CD8-positive, alpha-beta memory T cell (primary cell): ENCODE data around the gene ERICH2. TPM values are rescaled to one million over a fixed set of nuclear protein-coding genes. Genes with fewer than 3 reads are reported as not detected.

Experiments used
- CTCF ChIA-PET: fragments of 350-600 bp; sonication (Branson Sonifier 250); formaldehyde crosslinking; loops from one replicate; lab custom pipeline; 2021; ENCODE audit warnings: antibody characterized with exemption; lab: Charles Lee
- POLR2A ChIA-PET: fragments of 350-600 bp; sonication (Branson Sonifier 250); formaldehyde crosslinking; loops from one replicate; lab custom pipeline; 2021; ENCODE audit warnings: antibody characterized with exemption; lab: Charles Lee
- DNase-seq, 5 donors: peaks; one replicate each; pipeline versions ENCODE4 v3.0.0 to v3.0.0-alpha.2; 2020 to 2022; ENCODE audit warnings: mixed read lengths in 1 of 5
- H3K27ac ChIP-seq: one replicate; pipeline ENCODE4 v1.7.0; 2013; ENCODE audit warnings: low read depth, mild to moderate bottlenecking, low read length, moderate library complexity
- H3K27me3 ChIP-seq: 2 replicates; pipeline ENCODE4 v1.7.0; 2013; ENCODE audit warnings: low read length, mild to moderate bottlenecking; ENCODE audit not compliant: insufficient read depth, poor library complexity, severe bottlenecking
- H3K36me3 ChIP-seq: 2 replicates; pipeline ENCODE4 v1.7.0; 2013; ENCODE audit warnings: mild to moderate bottlenecking, low read length, moderate library complexity; ENCODE audit not compliant: insufficient read depth
- H3K4me1 ChIP-seq: 2 replicates; pipeline ENCODE4 v1.7.0; 2013; ENCODE audit warnings: mild to moderate bottlenecking, low read length, moderate library complexity; ENCODE audit not compliant: insufficient read depth
- H3K4me3 ChIP-seq: 2 replicates; pipeline ENCODE4 v1.7.0; 2013; ENCODE audit warnings: mild to moderate bottlenecking, low read length
- H3K9me3 ChIP-seq: 2 replicates; pipeline ENCODE4 v1.7.0; 2013; ENCODE audit warnings: mild to moderate bottlenecking, low read length
- H3K27ac Mint-ChIP-seq, 8 donors: one replicate each; pipeline ENCODE4 v1.8.0; 2020 to 2021; ENCODE audit warnings: mixed read lengths in 8 of 8, mild to moderate bottlenecking in 6 of 8, inconsistent platforms in 3 of 8, moderate library complexity in 3 of 8
- H3K27me3 Mint-ChIP-seq, 2 donors: one replicate each; pipeline ENCODE4 v1.8.0; 2020 to 2021; ENCODE audit warnings: mixed read lengths in 2 of 2, mild to moderate bottlenecking in 1 of 2, moderate library complexity in 1 of 2
- H3K36me3 Mint-ChIP-seq, 3 donors: one replicate each; pipeline ENCODE4 v1.8.0; 2020 to 2021; ENCODE audit warnings: mixed read lengths in 3 of 3, inconsistent platforms in 1 of 3, mild to moderate bottlenecking in 1 of 3
- H3K4me1 Mint-ChIP-seq, 3 donors: one replicate each; pipeline ENCODE4 v1.8.0; 2020 to 2021; ENCODE audit warnings: mixed read lengths in 3 of 3, inconsistent platforms in 1 of 3, mild to moderate bottlenecking in 1 of 3
- H3K4me3 Mint-ChIP-seq, 7 donors: one replicate each; pipeline ENCODE4 v1.8.0; 2020 to 2021; ENCODE audit warnings: mixed read lengths in 7 of 7, mild to moderate bottlenecking in 6 of 7, moderate library complexity in 4 of 7, inconsistent platforms in 2 of 7
- H3K9me3 Mint-ChIP-seq, 5 donors: one replicate each; pipeline ENCODE4 v1.8.0; 2020 to 2022; ENCODE audit warnings: mixed read lengths in 5 of 5, mild to moderate bottlenecking in 3 of 5, moderate library complexity in 2 of 5, inconsistent platforms in 1 of 5
- polyA plus RNA-seq: library from polyadenylated mRNA; unstranded; fragments of 300-500 nt; fragmentation: Illumina TruSeq; gene quantifications from one replicate; pipeline ENCODE4 v1.2.3, GENCODE V29; 2021
- total RNA-seq, 2 experiments: library from RNA; stranded (reverse); gene quantifications; one replicate each; pipeline ENCODE4 v1.2.3, GENCODE V29; 2021

The ERICH2 gene
- total and polyA plus RNA-seq, 3 experiments from 2014 or later, result not detected

DNA sequence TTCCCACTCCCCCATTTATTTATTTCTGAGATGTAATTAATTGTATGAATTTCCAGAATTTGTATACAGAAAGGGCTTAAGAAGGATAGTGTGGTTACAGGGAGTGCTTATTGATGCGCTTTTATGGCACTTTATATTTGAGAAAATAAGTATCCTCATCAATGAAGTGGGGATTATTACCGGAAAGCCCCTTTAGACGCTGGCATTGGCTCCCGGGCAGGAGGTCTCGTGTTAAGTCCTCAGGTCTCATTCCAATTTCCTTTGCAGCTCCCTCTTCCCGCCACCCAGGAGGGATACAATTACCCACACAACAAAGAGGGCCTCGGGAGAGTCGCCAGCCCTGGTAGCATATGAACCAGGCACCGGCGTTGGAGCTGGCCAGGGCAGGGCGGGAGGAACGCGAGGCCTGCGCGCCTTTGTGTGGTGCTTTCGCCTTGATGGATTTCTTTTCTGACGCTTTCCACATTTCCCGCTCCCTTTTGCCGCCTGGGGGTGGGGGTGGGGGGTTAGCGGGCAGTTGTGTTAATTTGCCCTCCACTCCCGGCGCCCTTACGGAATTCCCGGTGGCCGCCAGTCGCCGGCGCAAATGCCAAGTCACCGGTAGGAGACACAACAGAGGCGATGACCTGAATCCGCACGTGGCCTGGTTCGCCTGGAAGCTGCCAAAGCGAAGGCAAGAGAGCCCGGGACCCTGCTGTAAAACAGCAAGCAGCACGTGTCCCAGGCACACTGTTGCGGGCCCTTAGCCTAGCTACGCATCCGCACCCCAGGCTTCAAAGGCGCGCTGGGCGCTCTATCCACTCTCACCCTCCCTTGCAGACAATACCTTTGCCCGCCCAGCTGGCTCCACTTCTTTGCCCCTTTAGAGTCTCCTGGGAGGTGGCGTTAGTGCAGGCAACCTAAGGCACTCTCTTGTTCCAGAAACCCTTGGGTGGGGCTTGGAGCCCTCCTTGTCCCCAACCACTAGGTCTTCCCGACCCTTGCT is 49.8 kb downstream of the ERICH2 start:
- ChIA-PET CTCF (interaction anchor here (0.8 to 3.7 kb wide), 4 partner anchors 109 to 458 kb away, joined by 3 to 21 read pairs (median 4); partner anchors contain the start of gene GORASP2), POLR2A (no interaction called here)
- Mint-ChIP-seq H3K4me1 (peaks cover 54 to 84% (median 66%) of the 10 kb centered on the region in 3 donors), H3K27ac (peak overlapping the region in 3 of 8 donors; percentile 37 to 78 (median 72)), H3K36me3 (no peaks in the 10 kb centered on the region), H3K27me3 (peaks cover 79 to 87% of the 10 kb centered on the region in 2 donors), H3K4me3 (peak overlapping the region; percentile 81 to 94 (median 85)), H3K9me3 (peaks cover 0 to 8% (median 0%) of the 10 kb centered on the region in 5 donors)
- Histone ChIP-seq H3K9me3 (no peaks in the 10 kb centered on the region), H3K27ac (no peak overlapping the region), H3K27me3 (peaks cover 74% of the 10 kb centered on the region), H3K4me3 (peak overlapping the region; percentile 53), H3K36me3 (no peaks in the 10 kb centered on the region), H3K4me1 (peaks cover 75% of the 10 kb centered on the region)
- peak in 1 of 5 donors; percentile 48 for DNase-seq

DNA sequence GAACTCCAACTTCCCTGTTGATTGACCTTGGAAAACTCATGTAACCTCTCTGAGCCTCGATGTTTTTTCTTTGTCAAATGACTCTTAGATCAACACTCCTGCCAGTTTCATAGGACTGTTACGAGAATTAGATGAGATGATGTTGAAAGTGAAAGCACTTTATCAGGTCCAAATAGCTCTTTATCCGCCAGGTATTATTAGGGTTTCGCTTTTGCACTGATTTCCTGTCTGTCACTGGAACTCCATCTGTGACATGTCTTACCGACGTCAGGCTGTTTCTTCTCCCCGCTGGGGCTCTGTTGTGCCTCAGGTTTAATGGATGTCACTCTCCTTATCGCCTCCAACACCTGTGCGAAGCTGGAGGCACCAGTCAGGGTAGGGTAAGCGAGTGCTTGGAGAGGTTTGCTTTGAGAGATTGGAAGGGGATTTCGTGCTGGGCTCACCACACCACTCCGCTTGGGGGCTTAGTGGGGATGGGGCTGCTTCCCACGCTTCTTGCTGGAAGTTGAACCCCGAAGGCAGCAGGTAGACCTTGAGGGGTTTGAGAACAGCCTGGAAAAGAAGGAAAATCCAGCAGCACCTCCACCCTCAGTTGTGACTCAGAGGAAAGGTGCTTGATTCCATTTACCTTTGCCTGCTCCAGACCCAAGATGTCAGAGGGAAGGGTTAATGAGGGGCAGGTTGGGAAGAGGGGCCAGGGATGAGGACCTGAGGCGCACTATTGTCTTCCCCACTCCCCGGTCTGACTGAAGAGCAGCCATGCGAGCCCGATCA is 50.8 kb downstream of the ERICH2 start:
- peak overlapping the region in 4 of 8 donors; percentile 37 to 85 (median 56) for H3K27ac Mint-ChIP-seq
- H3K27me3 ChIP-seq, result peaks cover 65% of the 10 kb centered on the region
- DNase-seq, result peak in 2 of 5 donors; percentile 50 to 55
- H3K4me1 ChIP-seq, result peaks cover 66% of the 10 kb centered on the region
- peak overlapping the region; percentile 53 for H3K4me3 ChIP-seq
- H3K27ac ChIP-seq, result no peak overlapping the region
- H3K4me1 Mint-ChIP-seq, result peaks cover 49 to 76% (median 59%) of the 10 kb centered on the region in 3 donors
- H3K27me3 Mint-ChIP-seq, result peaks cover 79 to 85% of the 10 kb centered on the region in 2 donors
- CTCF ChIA-PET, result interaction anchor here (0.8 to 3.7 kb wide), 7 partner anchors 8 to 459 kb away, joined by 3 to 21 read pairs (median 3); partner anchors contain the start of gene GORASP2
- no peaks in the 10 kb centered on the region for H3K9me3 ChIP-seq
- H3K36me3 Mint-ChIP-seq, result no peaks in the 10 kb centered on the region
- POLR2A ChIA-PET, result no interaction called here
- H3K36me3 ChIP-seq, result no peaks in the 10 kb centered on the region
- H3K4me3 Mint-ChIP-seq, result peak overlapping the region; percentile 81 to 94 (median 85)
- peaks cover 0 to 8% (median 0%) of the 10 kb centered on the region in 5 donors for H3K9me3 Mint-ChIP-seq

DNA sequence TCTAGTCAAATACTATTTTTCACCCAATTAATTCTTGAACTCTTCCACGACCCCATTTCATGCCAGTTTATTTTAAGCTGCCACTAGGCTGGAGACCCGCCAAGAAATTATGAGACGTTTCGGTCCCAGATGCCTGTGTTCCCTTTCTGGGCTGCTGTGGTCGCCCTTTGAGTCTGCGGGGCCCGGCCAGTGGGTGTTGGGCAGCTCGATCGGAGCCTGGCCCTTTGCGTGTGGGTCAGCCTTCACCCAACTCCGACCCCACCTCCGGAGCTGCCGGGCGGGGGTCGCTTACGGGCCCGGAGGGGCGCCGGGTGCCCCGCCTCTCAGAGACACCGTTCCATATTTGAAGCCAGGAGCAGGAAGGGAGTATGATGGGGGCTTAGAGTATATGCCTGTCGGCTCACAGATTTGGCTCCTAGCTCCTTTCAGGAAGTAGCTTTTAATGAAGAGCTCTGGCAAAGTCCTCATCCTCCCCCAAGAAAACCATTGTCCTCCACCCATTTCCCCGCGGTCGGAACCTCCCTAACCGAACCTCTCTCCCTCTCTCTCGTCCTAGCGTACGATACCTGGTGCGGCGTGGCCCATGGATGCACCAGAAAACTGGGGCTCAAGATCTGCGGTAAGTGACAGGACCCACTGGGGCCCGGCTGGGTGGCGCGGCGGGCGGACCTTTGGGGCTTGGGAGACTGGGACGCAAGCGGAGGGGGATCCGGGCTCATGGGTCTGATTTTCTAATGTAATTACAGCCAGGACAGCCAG is 51.5 kb downstream of the ERICH2 start:
- Mint-ChIP-seq H3K9me3 (peaks cover 0 to 8% (median 0%) of the 10 kb centered on the region in 5 donors), H3K36me3 (no peaks in the 10 kb centered on the region), H3K4me1 (peaks cover 47 to 68% (median 55%) of the 10 kb centered on the region in 3 donors), H3K4me3 (peak overlapping the region; percentile 81 to 94 (median 85)), H3K27ac (peak overlapping the region in 2 of 8 donors; percentile 69 to 85), H3K27me3 (peaks cover 78 to 83% of the 10 kb centered on the region in 2 donors)
- H3K36me3 ChIP-seq, result no peaks in the 10 kb centered on the region
- H3K4me1 ChIP-seq, result peaks cover 59% of the 10 kb centered on the region
- H3K9me3 ChIP-seq, result no peaks in the 10 kb centered on the region
- H3K4me3 ChIP-seq, result peak overlapping the region; percentile 53
- DNase-seq, result no peak
- H3K27me3 ChIP-seq, result peaks cover 57% of the 10 kb centered on the region
- CTCF ChIA-PET, result interaction anchor here (1.1 to 3.7 kb wide), 6 partner anchors 9 to 451 kb away, joined by 3 to 21 read pairs (median 4); no protein-coding TSS in a partner anchor
- POLR2A ChIA-PET, result no interaction called here
- H3K27ac ChIP-seq, result no peak overlapping the region

DNA sequence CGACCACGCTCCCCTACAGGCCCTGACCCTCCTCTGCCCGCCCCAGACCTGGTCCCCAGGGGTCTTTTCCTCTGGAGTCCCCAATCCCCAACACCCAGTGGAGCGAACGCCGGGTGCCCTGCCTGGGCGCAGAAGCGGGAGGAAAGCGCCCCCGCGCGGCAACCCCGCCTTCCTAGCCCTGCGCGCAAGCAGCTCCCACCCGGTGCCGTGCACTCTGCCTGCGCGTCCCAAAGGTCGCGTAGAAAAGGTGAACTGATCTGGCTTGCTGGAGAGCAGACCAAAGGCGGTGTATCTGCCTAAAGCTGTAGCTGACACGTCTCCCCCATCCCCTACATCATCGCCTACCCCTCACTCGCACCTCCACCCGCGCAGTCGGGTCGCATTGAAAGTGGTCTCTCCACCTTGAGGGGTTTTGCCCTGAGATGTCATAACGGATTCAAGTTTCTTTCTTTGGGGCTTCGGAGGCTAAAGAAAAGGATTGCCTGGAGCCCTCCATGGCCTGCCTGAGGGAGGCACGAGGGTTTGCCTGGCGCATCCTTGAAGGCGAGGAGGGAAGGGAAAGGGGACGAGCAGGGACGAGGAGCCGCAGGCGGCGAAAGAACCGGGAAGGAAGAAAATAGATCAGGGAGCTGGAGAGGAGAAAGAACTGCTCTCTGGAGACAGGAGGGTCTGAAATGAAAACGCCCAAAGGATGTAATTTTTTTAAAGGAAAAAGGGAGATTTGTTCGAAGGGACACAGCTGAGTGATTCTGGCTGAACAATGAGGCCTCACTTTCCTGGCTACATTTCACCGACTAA is 52.3 kb downstream of the ERICH2 start:
- ChIA-PET CTCF (interaction anchor here (0.9 to 3.7 kb wide), 6 partner anchors 10 to 452 kb away, joined by 3 to 21 read pairs (median 4); no protein-coding TSS in a partner anchor), POLR2A (no interaction called here)
- Mint-ChIP-seq H3K36me3 (no peaks in the 10 kb centered on the region), H3K27ac (peak overlapping the region in 2 of 8 donors; percentile 36 to 68), H3K4me3 (peak overlapping the region; percentile 44 to 94 (median 82)), H3K27me3 (peaks cover 80 to 83% of the 10 kb centered on the region in 2 donors), H3K4me1 (peaks cover 45 to 60% (median 54%) of the 10 kb centered on the region in 3 donors), H3K9me3 (peaks cover 0 to 8% (median 0%) of the 10 kb centered on the region in 5 donors)
- peaks cover 56% of the 10 kb centered on the region for H3K4me1 ChIP-seq
- H3K4me3 ChIP-seq, result no peak overlapping the region
- no peak overlapping the region for H3K27ac ChIP-seq
- no peaks in the 10 kb centered on the region for H3K36me3 ChIP-seq
- DNase-seq, result peak in 1 of 5 donors; percentile 51
- H3K27me3 ChIP-seq, result peaks cover 52% of the 10 kb centered on the region
- H3K9me3 ChIP-seq, result no peaks in the 10 kb centered on the region

DNA sequence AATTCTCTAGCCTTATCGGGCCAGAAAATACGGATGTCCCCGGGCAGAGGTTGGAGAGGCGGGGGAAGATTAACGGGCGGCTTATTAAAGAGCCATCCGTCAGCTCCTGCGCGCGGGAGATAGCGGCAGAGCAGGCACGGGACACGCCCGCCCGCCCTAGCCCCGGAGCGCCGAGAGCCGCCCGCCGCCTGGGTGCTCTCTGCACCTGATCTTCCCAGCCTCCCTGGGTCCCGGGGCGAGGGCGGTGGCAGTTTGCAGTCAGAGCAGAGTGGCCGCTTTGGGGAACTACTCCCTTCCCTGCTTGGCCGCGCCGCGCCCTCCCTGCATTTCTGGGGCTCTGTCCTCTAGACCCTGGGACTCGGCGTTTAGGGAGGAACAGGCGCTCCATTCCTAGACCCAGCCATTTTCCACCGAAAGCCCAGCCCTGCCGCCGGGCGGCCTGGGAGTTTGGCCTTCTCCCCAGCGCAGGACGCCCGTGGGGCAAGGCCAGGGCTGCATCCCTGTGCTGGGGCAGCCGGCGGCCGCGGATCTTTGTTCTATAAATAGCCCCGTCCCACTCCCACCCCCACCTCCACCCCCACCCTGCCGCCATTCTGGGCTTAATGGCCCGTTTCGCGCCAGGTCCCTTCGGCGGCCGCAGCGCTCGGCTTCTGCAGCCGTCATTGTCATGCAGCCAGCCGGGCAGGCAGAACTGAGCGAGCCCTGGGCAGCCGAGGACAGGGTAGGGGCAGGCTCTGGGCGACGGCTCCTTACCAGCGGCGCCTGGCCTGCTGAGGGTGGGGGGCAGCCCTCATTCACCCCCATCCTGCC is 53.1 kb downstream of the ERICH2 start:
- ChIA-PET CTCF (interaction anchor here (0.9 to 3.7 kb wide), 4 partner anchors 11 to 453 kb away, joined by 3 to 21 read pairs (median 8); no protein-coding TSS in a partner anchor), POLR2A (no interaction called here)
- H3K9me3 Mint-ChIP-seq, result peaks cover 0 to 7% (median 0%) of the 10 kb centered on the region in 5 donors
- peaks cover 40 to 52% (median 48%) of the 10 kb centered on the region in 3 donors for H3K4me1 Mint-ChIP-seq
- H3K27ac Mint-ChIP-seq, result no peak overlapping the region
- H3K27me3 ChIP-seq, result peaks cover 48% of the 10 kb centered on the region
- no peaks in the 10 kb centered on the region for H3K9me3 ChIP-seq
- peak overlapping the region; percentile 44 to 88 (median 81) for H3K4me3 Mint-ChIP-seq
- H3K36me3 ChIP-seq, result no peaks in the 10 kb centered on the region
- peaks cover 48% of the 10 kb centered on the region for H3K4me1 ChIP-seq
- H3K27me3 Mint-ChIP-seq, result peaks cover 76 to 80% of the 10 kb centered on the region in 2 donors
- H3K4me3 ChIP-seq, result no peak overlapping the region
- no peaks in the 10 kb centered on the region for H3K36me3 Mint-ChIP-seq
- DNase-seq, result no peak
- no peak overlapping the region for H3K27ac ChIP-seq

DNA sequence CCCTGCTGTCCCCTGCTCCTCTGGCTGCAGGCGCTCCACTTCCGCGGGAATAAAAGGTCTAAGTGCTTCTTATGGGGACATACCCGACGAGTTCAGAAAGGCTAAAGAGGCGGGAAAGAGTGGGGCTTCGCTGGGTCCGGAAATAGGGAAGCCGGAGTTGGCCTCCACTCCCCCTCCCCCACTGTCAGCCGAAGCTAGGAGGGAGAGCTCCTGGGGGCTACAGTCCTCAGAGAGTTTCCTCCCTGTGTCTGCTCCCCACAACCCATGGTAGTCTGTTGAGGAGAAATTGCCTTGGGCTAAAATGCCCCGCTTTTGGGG is 53.7 kb downstream of the ERICH2 start:
- H3K36me3 Mint-ChIP-seq, result no peaks in the 10 kb centered on the region
- peaks cover 0 to 4% (median 0%) of the 10 kb centered on the region in 5 donors for H3K9me3 Mint-ChIP-seq
- DNase-seq, result no peak
- H3K4me1 Mint-ChIP-seq, result peaks cover 35 to 46% (median 43%) of the 10 kb centered on the region in 3 donors
- no peak overlapping the region for H3K4me3 ChIP-seq
- peak overlapping the region in 3 of 7 donors; percentile 41 to 63 (median 59) for H3K4me3 Mint-ChIP-seq
- POLR2A ChIA-PET, result no interaction called here
- H3K27ac ChIP-seq, result no peak overlapping the region
- no peaks in the 10 kb centered on the region for H3K9me3 ChIP-seq
- peaks cover 42% of the 10 kb centered on the region for H3K4me1 ChIP-seq
- CTCF ChIA-PET, result interaction anchor here (0.9 kb wide), 1 partner anchor 7 kb away, joined by 3 read pairs; the partner anchor contains the start of gene GAD1
- no peak overlapping the region for H3K27ac Mint-ChIP-seq
- peaks cover 71 to 78% of the 10 kb centered on the region in 2 donors for H3K27me3 Mint-ChIP-seq
- peaks cover 43% of the 10 kb centered on the region for H3K27me3 ChIP-seq
- no peaks in the 10 kb centered on the region for H3K36me3 ChIP-seq
